Hepatocyte (in vitro differentiated cells): ENCODE measurements around the gene PLEKHM3. TPM values are rescaled to one million over a fixed set of nuclear protein-coding genes. Genes with fewer than 3 reads are reported as not detected.
A peak's percentile ranks its signal among the peaks of the same experiment; 100 is the strongest.

Experiments
- DNase-seq: peaks from one replicate; pipeline ENCODE4 v3.0.0-alpha.2; 2016; ENCODE audit warnings: low spot score
- H2AFZ ChIP-seq: fragments of 200-600 bp; sonication (generic); 2 replicates; pipeline ENCODE4 v1.6.0; 2016; ENCODE audit warnings: antibody characterized with exemption, mild to moderate bottlenecking
- H3K27ac ChIP-seq: fragments of 200-600 bp; sonication (generic); 2 replicates; pipeline ENCODE4 v1.5.1; 2016; ENCODE audit warnings: mild to moderate bottlenecking
- H3K27me3 ChIP-seq: fragments of 200-600 bp; sonication (generic); 2 replicates; pipeline ENCODE4 v1.6.1; 2016
- H3K36me3 ChIP-seq: fragments of 200-600 bp; sonication (generic); replicated peaks from 2 replicates; pipeline ENCODE4 v1.5.1; 2016; ENCODE audit warnings: low read depth; ENCODE audit not compliant: insufficient read depth
- H3K4me1 ChIP-seq: fragments of 200-600 bp; sonication (generic); 2 replicates; pipeline ENCODE4 v1.5.1; 2016; ENCODE audit warnings: mild to moderate bottlenecking, moderate library complexity; ENCODE audit not compliant: insufficient read depth
- H3K4me2 ChIP-seq: fragments of 200-600 bp; sonication (generic); 2 replicates; pipeline ENCODE4 v1.6.0; 2016
- H3K4me3 ChIP-seq: fragments of 200-600 bp; sonication (generic); 2 replicates; pipeline ENCODE4 v1.5.1; 2016; ENCODE audit warnings: mild to moderate bottlenecking
- H3K79me2 ChIP-seq: fragments of 200-600 bp; sonication (generic); 2 replicates; pipeline ENCODE4 v1.6.0; 2017; ENCODE audit warnings: mild to moderate bottlenecking
- H3K9me2 ChIP-seq: fragments of 200-600 bp; sonication (generic); replicated peaks from 2 replicates; pipeline ENCODE4 v1.6.0; 2017; ENCODE audit warnings: mild to moderate bottlenecking; ENCODE audit not compliant: insufficient read depth
- H3K9me3 ChIP-seq: fragments of 200-600 bp; sonication (generic); 2 replicates; pipeline ENCODE4 v1.5.1; 2016; ENCODE audit warnings: low read depth, mild to moderate bottlenecking
- H4K20me1 ChIP-seq: fragments of 200-600 bp; sonication (generic); 2 replicates; pipeline ENCODE4 v1.6.0; 2016; ENCODE audit warnings: mild to moderate bottlenecking; ENCODE audit not compliant: insufficient read depth, poor library complexity, severe bottlenecking
- CTCF ChIP-seq: fragments of 200-600 bp; sonication (generic); IDR thresholded peaks from 2 replicates; pipeline ENCODE4 v1.5.1; 2016; ENCODE audit warnings: antibody characterized with exemption, mild to moderate bottlenecking; ENCODE audit not compliant: poor library complexity
- EZH2 ChIP-seq: fragments of 200-600 bp; sonication (generic); IDR thresholded peaks from 2 replicates; pipeline ENCODE4 v1.6.1; 2016; ENCODE audit warnings: antibody characterized with exemption, mild to moderate bottlenecking, borderline replicate concordance
- EZH2phosphoT487 ChIP-seq: fragments of 200-600 bp; sonication (generic); IDR thresholded peaks from one replicate; pipeline ENCODE4 v1.6.1; 2018; ENCODE audit warnings: antibody characterized with exemption, mild to moderate bottlenecking, low read depth, moderate library complexity; ENCODE audit not compliant: unreplicated experiment, severe bottlenecking
- WGBS: methylation state at CpG from one replicate; pipeline ENCODE4 v1.1.6; 2016; ENCODE audit warnings: low lambda C conversion rate; ENCODE audit errors: missing lambda C conversion rate; 5-methylcytosine and 5-hydroxymethylcytosine counted together
- polyA plus RNA-seq: library from polyadenylated mRNA; unstranded; fragments of >200 nt; fragmentation: Nextera tagmentation; extraction: Ambion mirVana; gene quantifications from 2 replicates; pipeline ENCODE4 v1.2.1, GENCODE V29; 2016
- total RNA-seq: library from RNA; depleted of rRNA; stranded (reverse); fragments of >200 nt; gene quantifications from 2 replicates; pipeline ENCODE4 v1.2.3, GENCODE V29; 2014

PLEKHM3 gene
- total and polyA plus RNA-seq, 2 experiments from 2014 or later, result 4.2 to 11.1 TPM

- no peaks in the 10 kb centered on the region for H3K36me3 ChIP-seq
- no peaks in the 10 kb centered on the region for H3K9me3 ChIP-seq
- TF ChIP-seq CTCF (no peak), EZH2 (no peak), EZH2phosphoT487 (no peak)
- no peaks in the 10 kb centered on the region for H3K27me3 ChIP-seq
- no peak overlapping the region for H3K4me3 ChIP-seq
- no peak overlapping the region for H2AFZ ChIP-seq
- WGBS, result 73% methylated on average over 10 of the region's 10 CpGs
- H3K27ac ChIP-seq, result peak overlapping the region; percentile 85
- no peaks in the 10 kb centered on the region for H3K79me2 ChIP-seq
- H4K20me1 ChIP-seq, result no peaks in the 10 kb centered on the region
- DNase-seq, result no peak
- H3K4me2 ChIP-seq, result peak overlapping the region; percentile 55
- H3K4me1 ChIP-seq, result peaks cover 13% of the 10 kb centered on the region
- no peaks in the 10 kb centered on the region for H3K9me2 ChIP-seq
Observed at GRCh38 chr2:207819021-207819797, 206.1 kb downstream of the PLEKHM3 start.

- TF ChIP-seq EZH2phosphoT487, result no peak
- TF ChIP-seq EZH2, result no peak
- no peak for TF ChIP-seq CTCF
- peaks cover 18% of the 10 kb centered on the region for H3K4me1 ChIP-seq
- WGBS, result 73% methylated on average over 5 of the region's 5 CpGs
- no peaks in the 10 kb centered on the region for H3K79me2 ChIP-seq
- no peak overlapping the region for H3K4me2 ChIP-seq
- DNase-seq, result no peak
- no peak overlapping the region for H3K27ac ChIP-seq
- no peak overlapping the region for H2AFZ ChIP-seq
- no peaks in the 10 kb centered on the region for H3K9me3 ChIP-seq
- H3K27me3 ChIP-seq, result no peaks in the 10 kb centered on the region
- H3K9me2 ChIP-seq, result no peaks in the 10 kb centered on the region
- H3K4me3 ChIP-seq, result no peak overlapping the region
- no peaks in the 10 kb centered on the region for H3K36me3 ChIP-seq
- no peaks in the 10 kb centered on the region for H4K20me1 ChIP-seq
Observed at GRCh38 chr2:207816546-207816945, 208.8 kb downstream of the PLEKHM3 start.

- no peak for DNase-seq
- no peaks in the 10 kb centered on the region for H3K9me2 ChIP-seq
- no peaks in the 10 kb centered on the region for H4K20me1 ChIP-seq
Observed at GRCh38 chr2:207815254-207815653, 210.1 kb downstream of the PLEKHM3 start.

More at GRCh38 chr2:207815254-207815653, 210.1 kb downstream of the PLEKHM3 start:
- Histone ChIP-seq H3K27me3 (no peaks in the 10 kb centered on the region), H3K4me2 (no peak overlapping the region), H3K4me1 (peaks cover 18% of the 10 kb centered on the region), H3K9me3 (no peaks in the 10 kb centered on the region), H3K79me2 (no peaks in the 10 kb centered on the region), H3K27ac (no peak overlapping the region), H3K4me3 (no peak overlapping the region), H3K36me3 (no peaks in the 10 kb centered on the region), H2AFZ (no peak overlapping the region)
- WGBS, result 81% methylated on average over 3 of the region's 3 CpGs
- no peak for TF ChIP-seq EZH2phosphoT487
- no peak for TF ChIP-seq EZH2
- TF ChIP-seq CTCF, result no peak
